GM13977 (cell line): Measurements from ENCODE around the gene VNN1.
"Not testable (repeated sequence)": the region's sequence is repeated elsewhere in the genome, so short reads cannot be mapped to it uniquely, and the experiment has no call there.

ENCODE experiments used
- DNase-seq: peaks from one replicate; pipeline ENCODE4 v3.0.0; 2012; ENCODE audit warnings: low spot score
- CTCF ChIP-seq: IDR thresholded peaks from 2 replicates; pipeline ENCODE4 v1.5.1; 2012; ENCODE audit warnings: mild to moderate bottlenecking, control low read depth; ENCODE audit not compliant: insufficient read depth; ENCODE audit errors: extremely low read depth, missing control alignments
- in situ Hi-C: fragments of 300-500 bp; cut with MboI; formaldehyde crosslinking; loops from one replicate; pipeline ENCODE4 v1.12.0; 2022; ENCODE audit warnings: low sequenced_read_pairs, low pct_unique_long_range_greater_than_20kb, mixed read lengths, inconsistent platforms; ENCODE audit not compliant: unreplicated experiment

VNN1 gene

GRCh38 chr6:132684272-132684671, 29.6 kb downstream of the VNN1 start:
- DNase-seq: no peak
- in situ Hi-C loops: no loop called here
- no peak for TF ChIP-seq CTCF

DNA sequence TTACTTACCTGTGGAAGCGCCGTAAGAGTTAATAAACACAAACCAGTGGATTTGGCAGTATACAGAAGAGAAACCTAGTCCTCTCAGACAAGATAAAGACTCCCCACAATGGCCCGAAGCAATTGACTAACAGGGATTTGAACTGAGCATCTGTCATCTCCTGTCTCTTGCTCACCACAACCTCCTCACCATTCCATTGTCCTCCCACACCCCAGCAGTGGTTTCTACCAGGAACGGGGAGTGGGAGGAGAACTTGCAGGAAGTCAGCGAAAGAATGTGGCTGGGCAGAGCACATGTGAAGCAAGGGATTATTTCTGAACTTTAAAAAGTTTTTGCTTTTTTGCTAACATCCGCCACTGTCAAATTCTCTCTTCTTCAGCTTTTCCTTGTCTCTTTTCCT, 30.3 kb downstream of the VNN1 start:
- TF ChIP-seq CTCF: no peak
- no peak for DNase-seq
- in situ Hi-C loops: no loop called here

- DNase-seq, in situ Hi-C loops: not testable (repeated sequence)
Measured at GRCh38 chr6:132679094-132679493, 34.8 kb downstream of the VNN1 start.

- no peak for DNase-seq
- in situ Hi-C loops: no loop called here
- TF ChIP-seq CTCF: no peak
Measured at GRCh38 chr6:132675749-132676148, 38.1 kb downstream of the VNN1 start.

DNA sequence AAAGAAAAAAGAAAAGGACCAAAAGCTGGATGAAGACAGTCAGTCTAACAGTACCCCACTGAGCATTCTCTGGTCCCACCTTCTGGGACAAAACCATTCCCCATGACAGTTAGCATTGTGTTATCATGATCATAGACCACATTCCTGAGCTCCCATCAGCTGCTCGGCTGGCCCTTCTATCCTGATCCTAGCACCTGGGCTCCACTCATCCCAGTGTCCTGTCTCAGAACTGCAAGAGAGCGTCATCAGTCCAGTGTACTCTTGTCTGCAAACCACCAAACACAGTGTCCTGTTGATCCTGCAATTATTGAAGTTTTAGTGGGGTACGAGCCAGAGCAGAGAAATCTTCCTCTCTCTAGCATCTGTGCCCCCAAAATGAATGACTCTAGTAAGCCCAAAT, 38.9 kb downstream of the VNN1 start:
- TF ChIP-seq CTCF: no peak
- no peak for DNase-seq
- in situ Hi-C loops: no loop called here

- DNase-seq: no peak
- in situ Hi-C loops: no loop called here
- no peak for TF ChIP-seq CTCF
Measured at GRCh38 chr6:132673376-132674094, 40.3 kb downstream of the VNN1 start.

GRCh38 chr6:132671295-132671694, 42.6 kb downstream of the VNN1 start:
- in situ Hi-C loops: no loop called here
- TF ChIP-seq CTCF: no peak
- DNase-seq: no peak
